Skin epidermis (tissue), 12 donors: ENCODE data around the gene TCEAL9.
"Not testable (repeated sequence)": the region's sequence is repeated elsewhere in the genome, so short reads cannot be mapped to it uniquely, and the experiment has no call there.

Experiments used
- H3K27ac ChIP-seq, 21 experiments: fragments of 200-600 bp; sonication (generic) in 11 of 21; one replicate each; pipeline ENCODE4 v1.5.0; 2020; ENCODE audit warnings: mild to moderate bottlenecking in 3 of 21, inconsistent platforms in 2 of 21, moderate library complexity in 2 of 21
- H3K4me3 ChIP-seq, 7 experiments: fragments of 200-600 bp; sonication (generic) in 2 of 7; one replicate each; pipeline ENCODE4 v1.5.0; 2020; ENCODE audit warnings: inconsistent platforms in 2 of 7, mild to moderate bottlenecking in 2 of 7, moderate library complexity in 1 of 7

The TCEAL9 gene

GRCh38 chrX:103369479-103369878 lies 13.2 kb downstream of the TCEAL9 start:
- H3K27ac ChIP-seq: no peak overlapping the region
- H3K4me3 ChIP-seq: no peak overlapping the region

DNA sequence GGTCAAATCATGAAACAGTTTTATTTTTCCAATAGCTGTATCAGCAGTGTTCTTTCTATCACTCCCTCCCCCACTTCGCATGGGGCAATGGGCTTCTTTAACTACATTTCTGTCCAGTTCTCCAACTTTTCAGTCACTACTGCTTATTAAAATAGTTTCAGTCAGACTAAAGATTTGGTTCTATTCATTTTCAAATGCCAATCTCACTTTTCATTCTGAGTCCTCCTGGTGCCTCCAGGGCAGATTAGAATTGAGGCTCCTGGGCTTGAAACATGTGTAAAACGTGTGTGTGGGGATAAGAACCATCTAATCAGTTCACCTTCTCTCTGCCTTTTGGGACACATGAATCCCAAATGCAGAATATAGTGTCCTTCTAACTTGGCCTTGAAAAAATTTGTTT lies 16.6 kb downstream of the TCEAL9 start:
- H3K27ac ChIP-seq: no peak overlapping the region

GRCh38 chrX:103373581-103373980 lies 17.3 kb downstream of the TCEAL9 start:
- Histone ChIP-seq H3K27ac (no peak overlapping the region), H3K4me3 (no peak overlapping the region)

More for the DNA sequence above, 16.6 kb downstream of the TCEAL9 start:
- no peak overlapping the region for H3K4me3 ChIP-seq

- Histone ChIP-seq H3K4me3 (peak within 1 kb of the TSS; percentile 46 to 67 (median 60)), H3K27ac (peak within 1 kb of the TSS; percentile 9 to 90 (median 80))
Measured at GRCh38 chrX:103376118-103376978, 20.0 kb downstream of the TCEAL9 start, which contains the start of gene BEX3. BEX3 (plus strand) TSS chrX:103376538; CDS start chrX:103377522, 984 bp downstream.

DNA sequence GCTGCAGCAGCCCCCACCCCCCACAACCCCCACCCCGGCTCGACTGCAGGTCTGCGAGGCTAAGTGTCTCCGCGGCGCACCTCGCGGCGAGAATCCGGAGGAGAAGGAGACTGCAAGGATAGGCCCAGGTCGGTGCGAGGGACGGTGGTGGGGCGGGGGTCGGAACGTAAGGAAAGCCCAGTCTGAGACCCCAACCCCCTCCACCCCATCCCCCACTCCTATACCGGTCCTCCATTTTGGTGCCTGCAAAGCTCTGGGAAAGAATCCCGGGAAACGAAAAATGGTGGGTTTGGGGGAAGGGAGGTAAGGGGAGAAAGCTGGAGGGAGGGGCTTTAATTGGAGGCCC lies 20.6 kb downstream of the TCEAL9 start:
- H3K27ac ChIP-seq: peak overlapping the region in 20 of 21 experiments; percentile 24 to 90 (median 80)
- peak overlapping the region; percentile 46 to 67 (median 60) for H3K4me3 ChIP-seq

DNA sequence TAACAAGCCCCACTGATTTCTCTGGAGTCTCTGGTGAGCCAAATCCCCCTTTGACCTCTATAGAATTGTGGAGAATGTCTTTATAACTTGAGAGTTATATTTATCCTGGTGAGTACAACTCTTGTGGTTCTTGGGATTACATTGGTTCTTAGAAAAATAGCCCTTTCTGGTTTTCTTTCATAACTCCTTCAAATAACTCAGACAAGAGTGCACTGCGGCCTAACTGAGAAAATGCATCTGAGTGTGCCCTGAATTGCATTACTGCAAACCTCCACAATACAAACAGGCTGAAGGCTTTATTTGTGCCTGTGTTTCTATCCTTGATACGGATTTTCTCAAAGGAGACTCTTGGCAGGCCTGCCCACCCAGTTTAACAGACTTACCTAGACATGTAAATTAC lies 22.7 kb downstream of the TCEAL9 start:
- no peak overlapping the region for H3K4me3 ChIP-seq
- H3K27ac ChIP-seq: no peak overlapping the region

- Histone ChIP-seq H3K27ac (no peak overlapping the region), H3K4me3 (no peak overlapping the region)
Measured at GRCh38 chrX:103382877-103383276, 26.6 kb downstream of the TCEAL9 start.

- H3K27ac ChIP-seq: no peak overlapping the region
- no peak overlapping the region for H3K4me3 ChIP-seq
Measured at GRCh38 chrX:103384672-103385071, 28.4 kb downstream of the TCEAL9 start.

GRCh38 chrX:103385283-103385830 lies 29.1 kb downstream of the TCEAL9 start:
- H3K4me3 ChIP-seq, H3K27ac ChIP-seq: not testable (repeated sequence)

GRCh38 chrX:103386332-103386731 lies 30.0 kb downstream of the TCEAL9 start:
- H3K27ac ChIP-seq: no peak overlapping the region
- H3K4me3 ChIP-seq: no peak overlapping the region

GRCh38 chrX:103393487-103393886 lies 37.2 kb downstream of the TCEAL9 start:
- H3K27ac ChIP-seq: no peak overlapping the region
- H3K4me3 ChIP-seq: no peak overlapping the region

DNA sequence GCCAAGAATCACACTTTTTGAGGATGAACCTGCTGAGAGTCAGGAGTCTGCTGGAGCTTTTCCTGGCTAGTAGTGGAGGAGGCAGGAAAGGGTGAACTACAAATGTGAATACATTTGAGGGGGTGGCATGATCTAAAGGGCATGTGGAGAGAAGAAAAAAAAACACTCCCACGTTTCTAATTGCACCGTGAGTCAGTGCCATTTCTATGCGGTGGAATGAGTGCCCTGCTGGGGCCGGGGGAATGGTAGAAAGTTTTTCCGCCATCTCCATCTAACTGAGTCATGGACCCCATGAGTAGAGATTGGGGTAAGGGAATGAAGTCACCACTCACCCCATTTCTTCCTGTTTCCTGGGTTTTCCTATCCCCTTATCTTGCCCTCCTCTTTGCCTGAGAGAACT lies 39.9 kb downstream of the TCEAL9 start:
- no peak overlapping the region for H3K4me3 ChIP-seq
- H3K27ac ChIP-seq: no peak overlapping the region

DNA sequence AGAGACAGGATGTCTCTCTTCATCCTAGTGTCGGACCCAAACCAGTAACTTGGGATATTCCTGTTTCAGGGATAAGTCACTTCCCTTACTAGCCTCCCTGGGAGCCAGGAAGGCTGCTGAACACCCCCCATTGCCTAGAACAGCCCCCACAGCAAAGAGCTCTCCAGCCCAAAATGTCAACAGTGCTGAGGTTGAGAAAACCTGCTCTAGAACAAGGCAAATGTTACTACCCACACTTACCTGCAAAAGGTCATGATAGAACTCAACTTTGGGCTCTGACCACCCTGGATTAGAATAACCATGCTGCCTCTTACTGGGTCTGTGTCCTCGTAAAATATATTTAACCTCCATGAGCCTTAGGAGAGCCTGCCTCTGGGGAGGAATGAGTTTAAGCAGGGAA lies 40.4 kb downstream of the TCEAL9 start:
- Histone ChIP-seq H3K4me3 (no peak overlapping the region), H3K27ac (no peak overlapping the region)

DNA sequence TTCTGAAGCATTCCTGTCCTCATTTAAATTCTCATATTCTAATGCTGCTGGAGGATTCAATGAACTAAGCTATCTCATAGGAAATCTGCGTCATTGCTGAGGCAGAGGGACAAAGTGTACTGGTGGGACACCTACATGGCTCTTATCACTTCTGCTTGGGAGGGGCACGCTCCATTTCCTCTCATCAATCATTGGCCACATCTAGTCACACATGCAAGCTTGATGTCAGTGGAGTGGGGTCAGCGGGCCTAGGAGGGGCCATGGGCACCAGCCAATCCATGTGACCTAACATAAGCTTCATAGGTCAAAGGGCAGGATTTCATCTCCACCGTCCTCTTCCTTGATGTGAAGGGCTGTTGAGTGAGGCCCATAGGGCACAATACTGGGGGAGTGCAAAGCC lies 41.4 kb downstream of the TCEAL9 start:
- H3K27ac ChIP-seq: peak overlapping the region in 1 of 21 experiments; percentile 29
- H3K4me3 ChIP-seq: no peak overlapping the region

DNA sequence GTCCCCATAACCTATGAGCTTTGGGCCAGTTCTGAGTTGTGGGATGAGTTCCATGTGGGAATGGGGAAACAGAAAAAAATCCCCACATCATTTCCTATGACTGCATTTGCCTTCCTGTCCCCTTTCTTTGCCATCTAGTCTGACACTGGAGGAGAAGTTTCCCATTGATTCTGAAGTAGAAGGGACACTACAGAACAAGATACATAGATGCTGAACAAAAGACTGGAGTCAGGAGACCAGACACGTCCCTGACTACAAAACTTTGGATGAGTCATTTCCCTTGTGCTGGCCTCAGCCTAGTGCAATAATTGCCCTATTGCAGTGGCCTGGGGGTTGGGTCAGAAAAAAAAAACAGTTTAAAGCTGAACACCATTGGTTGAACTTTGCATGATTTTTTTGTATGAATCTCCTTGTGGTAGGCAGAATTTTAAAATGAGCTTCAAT lies 42.1 kb downstream of the TCEAL9 start:
- peak overlapping the region in 2 of 21 experiments; percentile 15 to 29 for H3K27ac ChIP-seq
- no peak overlapping the region for H3K4me3 ChIP-seq

DNA sequence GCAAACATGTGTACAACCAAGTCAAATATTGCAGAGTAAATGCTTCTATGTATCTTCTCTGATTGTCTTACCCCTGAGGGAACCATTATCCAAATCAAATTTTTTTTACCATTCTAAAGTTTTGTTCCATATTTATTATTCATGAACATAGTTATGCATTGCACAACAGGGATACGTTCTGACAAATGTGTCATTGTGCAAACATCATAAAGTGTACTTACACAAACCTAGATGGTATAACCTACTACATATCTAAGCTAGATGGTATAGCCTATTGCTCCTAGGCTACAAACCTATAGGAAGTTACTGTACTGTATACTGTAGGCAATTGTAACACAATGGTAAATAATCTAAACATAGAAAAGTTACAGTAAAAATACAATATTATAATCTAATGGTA lies 43.4 kb downstream of the TCEAL9 start:
- Histone ChIP-seq H3K27ac (no peak overlapping the region), H3K4me3 (no peak overlapping the region)

- H3K27ac ChIP-seq: no peak overlapping the region
- no peak overlapping the region for H3K4me3 ChIP-seq
Measured at GRCh38 chrX:103400931-103401330, 44.6 kb downstream of the TCEAL9 start.

DNA sequence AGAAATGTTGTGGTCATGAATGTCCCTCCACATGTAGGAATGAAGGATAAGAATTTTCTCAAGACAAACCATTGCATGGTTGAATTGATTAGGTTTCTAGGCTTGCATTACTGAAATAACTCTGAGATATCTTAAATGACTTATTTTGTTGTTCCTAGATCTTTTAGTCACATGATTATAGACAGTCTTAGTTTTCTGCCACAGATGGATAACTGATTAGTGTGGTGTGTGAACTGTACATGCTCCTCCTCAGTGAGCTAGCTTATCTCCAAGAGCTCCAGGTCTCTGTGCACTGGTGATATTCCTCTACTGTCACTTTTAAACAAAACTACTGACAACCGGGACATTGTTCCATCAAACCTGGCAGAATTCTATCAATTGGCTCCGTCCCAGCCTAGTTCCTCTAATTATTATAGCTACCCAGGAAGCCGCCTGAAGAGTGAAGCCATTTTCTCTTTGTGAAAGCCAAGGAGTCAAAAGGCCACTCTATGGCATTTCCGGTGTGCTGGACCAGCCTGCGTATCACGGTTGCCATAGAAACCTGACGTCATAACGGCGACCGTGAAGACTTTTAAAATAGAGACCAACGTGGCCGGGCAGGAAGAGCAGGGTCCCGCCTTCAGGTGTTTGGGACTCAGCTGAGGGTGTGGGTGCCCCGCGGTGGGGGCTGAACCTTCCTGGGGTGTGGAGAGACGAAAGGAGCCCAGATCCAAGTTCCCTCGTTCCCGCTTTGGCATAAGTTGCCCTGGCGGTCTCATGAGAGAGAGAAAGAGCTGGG lies 48.1 kb downstream of the TCEAL9 start:
- Histone ChIP-seq H3K4me3 (peak overlapping the region; percentile 16 to 38 (median 27)), H3K27ac (no peak overlapping the region)

GRCh38 chrX:103405009-103405333 lies 48.7 kb downstream of the TCEAL9 start:
- no peak overlapping the region for H3K27ac ChIP-seq
- peak overlapping the region; percentile 16 to 38 (median 27) for H3K4me3 ChIP-seq

DNA sequence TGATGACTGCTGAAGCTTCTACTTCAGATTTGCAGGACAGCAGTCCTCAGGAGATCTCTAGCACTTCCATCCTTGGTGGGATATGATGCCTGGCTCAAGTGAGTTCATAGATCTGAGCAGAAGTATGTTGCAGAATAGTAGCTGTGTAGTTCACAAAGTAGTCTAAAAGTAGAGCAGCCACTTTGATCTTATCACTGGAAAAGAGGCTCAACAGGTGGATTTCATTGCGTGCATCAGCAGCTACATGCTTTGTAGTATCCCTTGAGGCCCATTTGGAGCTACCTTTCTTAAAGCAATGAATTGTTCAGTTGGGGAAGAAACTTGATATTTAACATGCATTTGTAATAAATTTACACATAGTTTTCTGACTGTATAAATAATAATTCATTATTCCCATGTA lies 50.0 kb downstream of the TCEAL9 start:
- Histone ChIP-seq H3K27ac (no peak overlapping the region), H3K4me3 (no peak overlapping the region)

- H3K4me3 ChIP-seq: no peak overlapping the region
- no peak overlapping the region for H3K27ac ChIP-seq
Measured at GRCh38 chrX:103407776-103408175, 51.5 kb downstream of the TCEAL9 start.
